GM19395 (cell line): ENCODE results near the gene ZFP42.
"Not testable (repeated sequence)": the region's sequence is repeated elsewhere in the genome, so short reads cannot be mapped to it uniquely, and the experiment has no call there.

Experiments used
- ATAC-seq: cut with Tn5 transposase; IDR thresholded peaks from one replicate; pipeline ENCODE4 v1.9.1; 2021; ENCODE audit warnings: mild to moderate bottlenecking, moderate library complexity; ENCODE audit not compliant: unreplicated experiment

ZFP42 gene

DNA sequence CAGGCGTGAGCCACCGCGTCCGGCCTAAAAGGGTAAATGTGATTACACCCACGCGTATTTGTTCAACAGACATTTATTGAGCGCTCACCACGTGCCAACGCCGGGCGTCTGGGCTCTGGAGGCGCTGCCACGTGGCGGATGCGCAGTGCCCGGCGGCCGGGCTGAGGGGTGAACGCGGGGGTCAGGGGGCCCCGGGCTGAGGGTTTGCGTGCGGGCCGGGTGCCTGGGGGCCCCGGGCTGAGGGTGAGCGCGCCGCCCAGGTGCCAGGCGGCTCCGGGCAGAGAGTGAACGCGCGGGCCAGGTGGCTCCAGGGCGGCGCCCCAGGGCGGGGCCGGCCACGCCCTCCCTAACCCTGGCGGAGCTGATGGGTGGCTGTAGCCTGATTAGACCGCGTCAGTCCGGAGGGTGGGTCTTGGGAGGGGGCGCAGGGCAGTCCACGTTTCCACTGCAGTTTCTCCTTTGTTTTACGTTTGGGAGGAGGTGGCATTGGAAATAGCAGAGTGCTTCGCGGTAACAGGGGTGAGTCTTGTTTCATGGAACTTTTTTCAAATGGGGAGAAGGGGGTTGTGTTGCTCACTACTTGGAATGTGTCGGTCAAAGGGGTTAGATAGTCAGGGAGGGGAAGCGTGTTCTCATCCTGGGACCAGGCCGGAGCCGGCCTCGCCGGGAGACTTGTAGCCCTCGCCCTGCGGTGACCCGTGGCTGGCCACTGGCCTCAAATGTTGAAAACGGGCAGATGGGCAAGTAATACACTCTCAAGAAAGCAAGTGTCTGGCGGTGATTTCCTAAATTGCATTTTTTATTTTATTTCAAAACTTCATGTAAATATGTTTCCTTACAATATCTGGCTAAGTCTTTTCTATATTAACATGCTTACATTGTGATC is at the start of gene ZFP42:
Gene ZFP42, plus strand, starts transcription at position 450 of the 886 bp plus-strand sequence. CDS start 7,037 bp downstream, outside the sequence.
- ATAC-seq, result no peak

DNA sequence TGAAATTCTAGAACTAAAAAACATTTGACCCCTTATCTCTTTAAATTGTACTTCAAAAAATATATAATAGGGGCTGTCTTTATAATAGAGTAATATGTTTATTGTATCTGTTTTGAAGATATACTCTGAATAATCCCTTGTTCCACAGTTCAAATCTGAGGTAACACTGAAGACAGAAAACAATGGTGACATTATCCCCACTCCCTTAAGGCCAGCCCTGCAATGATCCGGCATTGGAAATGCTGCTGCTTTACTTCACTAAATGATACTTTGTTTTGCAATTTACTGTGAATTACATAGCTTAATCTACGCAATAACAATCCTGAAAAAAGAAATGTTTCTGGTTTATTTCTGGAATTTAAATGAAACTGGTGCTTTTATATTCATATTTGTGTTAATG is 34.4 kb upstream of the ZFP42 start:
- no peak for ATAC-seq

- ATAC-seq, result no peak
Observed at GRCh38 chr4:187961961-187962360, 33.6 kb upstream of the ZFP42 start.

DNA sequence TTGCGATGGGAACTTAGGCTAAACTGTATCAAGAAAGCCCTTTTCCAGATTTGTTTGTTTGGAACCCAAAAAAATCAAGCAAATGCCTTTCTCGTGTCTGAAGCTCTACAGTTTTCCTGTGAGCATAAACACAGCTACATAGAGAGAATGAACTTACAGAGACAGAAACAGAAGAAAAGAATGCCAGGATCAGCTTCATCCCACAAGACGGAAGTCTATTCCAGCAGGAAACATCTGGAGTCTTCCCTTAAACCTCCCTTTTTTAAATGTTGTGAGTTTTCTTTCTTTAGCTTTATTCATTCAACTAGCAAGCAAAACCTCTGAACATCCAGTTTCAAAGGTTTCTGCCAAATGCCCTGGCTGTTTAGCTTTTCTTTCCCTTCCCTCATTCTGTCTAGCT is 32.6 kb upstream of the ZFP42 start:
- ATAC-seq, result no peak

DNA sequence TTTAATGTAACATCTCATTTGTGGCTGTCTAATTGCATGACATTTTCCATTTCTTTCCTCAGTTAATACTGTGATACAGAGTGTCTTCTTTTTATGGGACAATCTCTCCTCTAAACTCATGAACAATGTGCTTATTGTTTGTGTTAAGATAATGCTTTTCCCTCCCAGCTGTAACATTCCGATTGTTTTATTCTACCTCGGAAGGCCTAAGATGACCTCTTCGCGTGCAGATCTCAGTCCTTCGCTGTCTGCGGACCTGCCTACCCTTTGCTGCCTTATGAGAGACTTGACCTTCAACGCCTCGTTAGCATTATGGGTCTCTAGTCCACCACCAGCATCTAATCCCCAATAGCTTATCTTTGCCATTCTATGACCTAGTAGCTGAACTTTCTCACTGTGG is 29.8 kb upstream of the ZFP42 start:
- ATAC-seq, result no peak

DNA sequence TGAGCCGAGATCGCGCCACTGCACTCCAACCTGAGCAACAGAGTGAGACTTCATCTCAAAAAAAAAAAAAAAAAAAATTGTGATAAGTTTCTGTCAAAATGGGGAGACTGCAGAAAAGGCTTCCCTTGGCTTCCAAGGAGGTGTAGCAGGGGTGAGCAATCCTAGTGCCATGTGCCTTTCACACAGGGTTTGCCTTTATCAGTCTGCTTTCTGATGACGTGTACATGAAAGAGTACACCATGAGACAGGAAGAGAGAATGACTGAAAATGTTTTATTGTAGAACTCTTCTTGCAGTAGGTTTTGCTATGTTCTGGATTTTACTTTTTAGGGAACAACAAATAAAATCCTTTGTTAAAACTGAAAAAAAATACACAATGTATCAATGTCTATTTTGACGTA is 23.4 kb upstream of the ZFP42 start:
- no peak for ATAC-seq

GRCh38 chr4:187983746-187984145 is 11.8 kb upstream of the ZFP42 start:
- no peak for ATAC-seq

GRCh38 chr4:187992971-187993370 is 2.6 kb upstream of the ZFP42 start:
- ATAC-seq, result no peak

DNA sequence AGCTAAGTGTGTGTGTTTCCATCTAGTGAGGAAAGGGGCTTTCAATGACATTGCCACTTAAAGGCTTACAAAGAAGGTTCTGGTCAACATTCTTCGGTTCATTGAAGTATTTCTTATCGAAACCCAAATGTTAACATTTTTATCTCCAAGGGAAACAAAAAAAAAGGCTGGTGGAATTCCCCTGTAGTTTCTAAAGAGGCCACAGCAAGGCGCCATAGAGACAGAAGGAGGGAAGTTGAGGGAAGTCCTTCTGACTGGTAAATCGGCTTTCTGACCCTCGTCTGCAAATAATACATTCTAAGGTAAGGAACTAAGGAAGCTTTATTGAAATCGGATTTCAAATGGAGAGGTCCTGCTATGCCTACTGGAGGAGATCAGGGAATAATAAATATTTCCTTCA is 1.7 kb upstream of the ZFP42 start:
- no peak for ATAC-seq

DNA sequence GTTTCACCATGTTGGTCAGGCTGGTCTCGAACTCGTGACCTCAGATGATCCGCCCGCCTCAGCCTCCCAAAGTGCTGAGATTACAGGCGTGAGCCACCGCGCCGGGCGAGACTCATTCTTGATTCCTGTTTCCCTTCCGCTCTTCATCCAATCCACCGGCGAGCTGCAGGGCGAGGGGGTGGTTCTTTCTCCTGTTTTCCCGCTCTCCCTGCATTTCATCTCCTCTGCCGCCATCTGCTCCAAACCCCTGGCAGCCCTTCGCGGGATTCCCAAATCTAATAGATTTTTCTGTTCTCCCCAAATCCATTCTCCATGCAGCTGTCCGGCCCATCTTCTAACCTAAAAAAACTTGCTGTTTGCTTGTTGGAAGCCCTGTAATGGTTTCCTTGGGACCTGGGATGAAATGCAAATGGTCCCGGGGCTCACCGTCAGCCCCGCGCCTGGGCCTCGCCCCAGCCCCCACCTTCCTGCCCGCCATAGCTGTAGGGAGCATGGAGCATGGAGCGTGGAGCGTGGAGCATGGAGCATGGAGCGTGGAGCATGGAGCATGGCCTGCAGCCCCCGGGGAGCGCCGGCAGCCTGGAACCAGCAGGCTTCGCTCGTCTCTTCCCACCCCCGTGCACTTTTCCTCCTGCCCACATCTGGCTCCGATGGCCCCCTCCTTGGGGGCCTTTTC is 1.1 kb downstream of the ZFP42 start:
- no peak for ATAC-seq

GRCh38 chr4:187997991-187998390 is 2.4 kb downstream of the ZFP42 start:
- ATAC-seq, result not testable (repeated sequence)

GRCh38 chr4:187999406-187999932 is 3.9 kb downstream of the ZFP42 start:
- ATAC-seq, result no peak

DNA sequence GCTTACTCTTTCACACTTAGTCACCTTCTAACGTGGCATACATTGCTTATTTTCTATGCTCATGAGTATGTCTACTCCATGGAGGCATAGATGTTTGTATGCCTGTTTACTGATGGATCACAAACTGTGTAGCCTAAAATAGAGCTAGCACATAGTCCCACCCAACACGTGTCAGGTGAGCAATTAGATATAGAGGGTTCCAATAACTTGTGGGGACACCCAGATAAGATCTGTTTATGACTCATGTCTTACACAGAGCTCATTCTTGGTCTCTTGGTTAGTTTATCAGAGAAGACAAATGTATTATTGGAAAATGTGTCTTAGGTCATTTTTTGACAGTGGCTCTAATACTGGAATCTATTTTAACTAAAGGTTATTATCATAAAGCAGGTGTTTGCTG is 6.8 kb downstream of the ZFP42 start:
- no peak for ATAC-seq

DNA sequence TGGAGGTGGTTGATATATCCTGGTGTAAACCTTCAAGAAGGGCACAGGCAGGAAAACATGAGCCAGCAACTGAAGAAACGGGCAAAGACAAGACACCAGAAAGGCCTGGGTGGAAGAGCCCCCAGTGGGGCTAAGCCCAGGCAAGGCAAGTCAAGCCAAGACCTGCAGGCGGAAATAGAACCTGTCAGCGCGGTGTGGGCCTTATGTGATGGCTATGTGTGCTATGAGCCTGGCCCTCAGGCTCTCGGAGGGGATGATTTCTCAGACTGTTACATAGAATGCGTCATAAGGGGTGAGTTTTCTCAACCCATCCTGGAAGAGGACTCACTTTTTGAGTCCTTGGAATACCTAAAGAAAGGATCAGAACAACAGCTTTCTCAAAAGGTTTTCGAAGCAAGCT is 7.2 kb downstream of the ZFP42 start:
- ATAC-seq, result no peak

DNA sequence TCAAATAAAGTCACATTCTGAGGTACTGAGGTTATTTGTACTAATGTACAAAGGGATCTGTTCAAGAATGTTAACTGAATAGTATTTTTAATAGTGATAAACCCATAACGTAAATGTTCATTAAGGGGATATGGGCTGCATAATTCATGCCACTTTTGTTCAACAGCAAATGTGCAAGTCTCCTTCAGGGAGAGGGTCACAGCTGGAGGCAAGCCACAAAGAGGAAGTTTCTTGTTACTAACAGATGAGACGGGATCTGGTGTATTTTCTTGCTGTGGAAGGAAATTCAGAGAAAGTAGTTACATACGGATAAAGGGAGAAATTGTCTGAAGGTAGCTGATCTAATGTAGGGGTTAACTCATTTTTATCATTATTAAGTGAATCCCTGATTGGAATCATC is 10.0 kb downstream of the ZFP42 start:
- ATAC-seq, result no peak

DNA sequence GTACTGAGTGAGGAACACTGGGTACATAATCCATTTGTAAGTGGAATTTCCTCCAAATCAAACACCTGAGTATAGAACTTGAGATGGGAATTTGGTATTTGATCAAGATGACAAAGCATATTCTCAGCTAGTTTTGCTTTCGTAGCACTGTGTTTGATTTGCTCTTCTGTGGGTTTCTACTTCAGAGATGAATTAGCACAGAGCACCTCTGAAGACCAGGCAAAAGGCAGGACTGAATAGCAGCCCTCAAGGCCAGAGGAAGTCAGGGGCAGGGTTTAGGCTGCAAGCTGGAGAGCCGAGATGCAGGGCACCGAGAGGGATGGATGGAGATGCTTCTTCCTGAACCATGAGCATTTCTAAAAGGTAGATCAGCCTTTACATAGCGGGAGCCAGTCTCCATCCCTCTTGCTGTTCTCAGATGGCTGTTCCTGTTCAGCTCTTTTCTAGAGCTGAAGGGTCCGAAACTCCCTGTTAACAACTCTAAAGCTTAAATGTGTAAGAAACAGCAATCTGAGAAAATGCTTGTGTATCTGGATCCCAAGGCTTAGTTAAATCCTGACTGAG is 10.8 kb downstream of the ZFP42 start:
- no peak for ATAC-seq

DNA sequence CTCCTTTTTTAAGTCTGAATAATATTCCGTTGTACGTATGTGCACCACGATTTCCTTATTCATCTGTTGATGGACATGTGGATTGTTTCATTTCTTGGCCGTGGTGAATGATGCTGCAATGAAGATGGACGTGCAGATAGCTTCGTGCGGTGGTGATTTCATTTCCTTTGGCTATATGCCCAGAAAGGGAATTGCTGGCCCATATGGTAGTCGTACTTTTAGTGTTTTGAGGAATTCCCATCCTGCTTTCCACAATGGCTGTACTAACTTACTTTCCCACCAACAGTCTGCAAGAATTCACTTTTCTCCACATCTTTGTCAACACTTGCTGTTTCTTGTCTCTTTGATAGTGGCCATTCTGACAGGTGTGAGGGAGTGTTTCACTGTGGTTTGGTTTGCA is 12.8 kb downstream of the ZFP42 start:
- ATAC-seq, result no peak

GRCh38 chr4:188012426-188012945 is 16.9 kb downstream of the ZFP42 start:
- no peak for ATAC-seq

DNA sequence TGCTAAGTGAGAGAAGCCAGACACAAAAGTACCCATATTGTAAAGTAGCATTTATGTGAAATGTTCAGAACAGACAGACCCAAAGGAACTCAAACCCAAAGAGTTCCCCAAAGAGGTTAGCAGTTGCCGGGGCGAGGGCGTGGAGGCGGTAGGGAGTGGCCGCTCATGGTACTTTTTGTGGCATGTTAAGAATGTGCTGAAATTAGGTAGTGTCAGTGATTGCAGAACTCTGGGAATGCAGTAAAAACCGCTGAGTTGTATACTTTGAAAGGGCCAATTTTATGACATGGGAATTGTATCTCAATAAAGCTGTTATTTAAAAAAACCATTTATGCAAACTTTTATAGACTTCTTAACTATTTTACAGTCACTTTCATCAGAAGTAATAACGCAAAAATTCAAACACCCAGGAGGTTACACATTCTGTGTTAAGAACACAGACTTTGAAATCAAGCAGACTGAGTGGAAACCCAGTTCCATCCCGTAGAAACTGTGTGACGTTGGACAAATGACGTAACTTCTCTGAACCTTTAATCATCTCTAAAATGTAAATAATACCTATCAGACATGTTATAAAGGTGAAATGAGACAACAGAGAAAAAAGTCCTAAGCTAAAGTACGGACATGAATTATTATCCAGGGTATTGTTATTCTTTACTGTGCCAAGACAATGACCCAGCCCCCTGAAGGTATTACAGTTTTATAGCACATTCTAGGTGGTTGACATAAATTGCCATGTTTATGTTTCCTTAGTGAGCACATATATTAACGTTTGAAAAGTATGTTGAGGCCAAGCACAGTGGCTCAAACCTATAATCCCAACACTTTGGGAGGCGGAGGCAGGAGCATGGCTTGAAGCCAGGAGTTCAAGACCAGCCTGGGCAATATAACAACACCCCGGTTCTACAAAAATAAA is 19.7 kb downstream of the ZFP42 start:
- no peak for ATAC-seq

- ATAC-seq, result no peak
Observed at GRCh38 chr4:188016754-188017153, 21.2 kb downstream of the ZFP42 start.
